Trophoblast cell (in vitro differentiated cells and primary cell): Measurements from ENCODE around the gene TAOK1.
A peak's percentile ranks its signal among the peaks of the same experiment; 100 is the strongest.

Experiments used
- DNase-seq, 2 donors: peaks; one replicate each; pipeline ENCODE4 v3.0.0-alpha.2; 2016
- H2AFZ ChIP-seq: 2 replicates; pipeline ENCODE4 v1.6.1; 2013; ENCODE audit warnings: low read length, moderate library complexity, mild to moderate bottlenecking; ENCODE audit not compliant: insufficient read depth, poor library complexity
- H2AK5ac ChIP-seq: 2 replicates; pipeline ENCODE4 v1.6.1; 2013; ENCODE audit warnings: mild to moderate bottlenecking, low read length
- H2BK120ac ChIP-seq: 2 replicates; pipeline ENCODE4 v1.6.1; 2013; ENCODE audit warnings: low read length, mild to moderate bottlenecking, moderate library complexity; ENCODE audit not compliant: insufficient read depth, poor library complexity
- H2BK12ac ChIP-seq: 2 replicates; pipeline ENCODE4 v1.6.1; 2013; ENCODE audit warnings: mild to moderate bottlenecking, low read length, moderate library complexity
- H2BK5ac ChIP-seq: 2 replicates; pipeline ENCODE4 v1.6.1; 2013; ENCODE audit warnings: low read length, low read depth, moderate library complexity, mild to moderate bottlenecking; ENCODE audit not compliant: poor library complexity
- H3K14ac ChIP-seq: 2 replicates; pipeline ENCODE4 v1.6.1; 2013; ENCODE audit warnings: mild to moderate bottlenecking, low read length
- H3K18ac ChIP-seq: 2 replicates; pipeline ENCODE4 v1.6.1; 2013; ENCODE audit warnings: mild to moderate bottlenecking, low read length
- H3K23ac ChIP-seq: 2 replicates; pipeline ENCODE4 v1.6.1; 2013; ENCODE audit warnings: low read length
- H3K27ac ChIP-seq: 2 replicates; pipeline ENCODE4 v1.5.1; 2013; ENCODE audit warnings: low read depth, mild to moderate bottlenecking, inconsistent platforms, low read length, moderate library complexity
- H3K27me3 ChIP-seq: 2 replicates; pipeline ENCODE4 v1.6.1; 2013; ENCODE audit warnings: inconsistent platforms, mild to moderate bottlenecking, low read length, moderate library complexity; ENCODE audit not compliant: insufficient read depth
- H3K36me3 ChIP-seq, 2 experiments: 1 replicate in 1 of 2; 2 replicates in 1 of 2; pipeline ENCODE4 v1.6.1; 2013; ENCODE audit warnings: low read length in 2 of 2, mild to moderate bottlenecking in 2 of 2, moderate library complexity in 1 of 2; ENCODE audit not compliant: insufficient read depth in 2 of 2, control insufficient read depth in 1 of 2
- H3K4ac ChIP-seq: 2 replicates; pipeline ENCODE4 v1.6.1; 2013; ENCODE audit warnings: low read depth, mild to moderate bottlenecking, low read length, moderate library complexity
- H3K4me1 ChIP-seq, 2 experiments: 1 replicate in 1 of 2; 2 replicates in 1 of 2; pipeline ENCODE4 v1.6.1; 2013; ENCODE audit warnings: low read length in 2 of 2, mild to moderate bottlenecking in 2 of 2, moderate library complexity in 1 of 2; ENCODE audit not compliant: insufficient read depth in 2 of 2, control insufficient read depth in 1 of 2
- H3K4me2 ChIP-seq: 2 replicates; pipeline ENCODE4 v1.6.1; 2013; ENCODE audit warnings: inconsistent platforms, mild to moderate bottlenecking, low read length, moderate library complexity
- H3K4me3 ChIP-seq: 2 replicates; pipeline ENCODE4 v1.5.1; 2013; ENCODE audit warnings: mild to moderate bottlenecking, low read depth, low read length, inconsistent platforms
- H3K79me1 ChIP-seq: one replicate; pipeline ENCODE4 v1.6.1; 2013; ENCODE audit warnings: low read length
- H3K79me2 ChIP-seq: 2 replicates; pipeline ENCODE4 v1.6.1; 2013; ENCODE audit warnings: low read length, mild to moderate bottlenecking; ENCODE audit not compliant: control insufficient read depth, insufficient read depth, poor library complexity
- H3K9ac ChIP-seq: 2 replicates; pipeline ENCODE4 v1.6.1; 2013; ENCODE audit warnings: mild to moderate bottlenecking, low read length
- H3K9me3 ChIP-seq: 2 replicates; pipeline ENCODE4 v1.6.1; 2013; ENCODE audit warnings: low read depth, mild to moderate bottlenecking, control low read depth, inconsistent platforms, low read length; ENCODE audit not compliant: insufficient read depth
- H4K12ac ChIP-seq: 2 replicates; pipeline ENCODE4 v1.6.1; 2013; ENCODE audit warnings: low read depth, mild to moderate bottlenecking, low read length, moderate library complexity
- H4K8ac ChIP-seq: 2 replicates; pipeline ENCODE4 v1.6.1; 2013; ENCODE audit warnings: low read depth, mild to moderate bottlenecking, low read length, moderate library complexity
- H4K91ac ChIP-seq: one replicate; pipeline ENCODE4 v1.6.1; 2013; ENCODE audit warnings: low read depth, mild to moderate bottlenecking, low read length, moderate library complexity
- whole genome bisulfite sequencing: extraction: QIAGEN DNeasy Blood & Tissue Kit; methylation state at CpG from one replicate; pipeline ENCODE4 v1.1.7; 2013; ENCODE audit warnings: missing lambda C conversion rate; ENCODE audit not compliant: insufficient read length, insufficient coverage; ENCODE audit errors: extremely low coverage; 5-methylcytosine and 5-hydroxymethylcytosine counted together

Gene TAOK1

GRCh38 chr17:29449865-29450671, 59.9 kb downstream of the TAOK1 start:
- H3K4me1 ChIP-seq, result no peaks in the 10 kb centered on the region
- H4K8ac ChIP-seq, result no peak overlapping the region

DNA sequence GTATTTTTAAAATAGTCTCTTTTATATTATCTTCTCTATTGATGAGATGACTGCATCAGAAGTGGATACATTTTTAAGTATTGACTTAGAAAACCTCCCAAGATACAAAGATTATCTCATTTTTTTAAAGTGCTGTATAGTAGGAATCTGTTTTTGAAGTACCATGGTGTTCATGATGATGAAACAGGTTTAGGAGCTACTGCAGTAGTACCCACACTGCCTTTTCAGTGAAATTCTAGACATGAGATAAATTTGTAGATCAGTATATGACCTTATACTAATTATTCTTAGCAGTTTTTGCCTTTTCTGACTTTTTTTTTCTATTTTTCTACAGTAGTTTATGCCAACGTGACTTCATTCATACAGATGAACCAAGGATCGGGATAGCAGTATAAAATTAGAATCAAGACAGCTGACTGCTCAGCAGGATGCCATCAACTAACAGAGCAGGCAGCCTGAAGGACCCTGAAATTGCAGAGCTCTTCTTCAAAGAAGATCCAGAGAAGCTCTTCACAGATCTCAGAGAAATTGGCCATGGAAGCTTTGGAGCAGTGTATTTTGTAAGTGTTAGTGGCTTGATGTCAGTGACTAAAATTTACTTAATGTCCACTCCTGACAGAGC, 61.1 kb downstream of the TAOK1 start:
- Histone ChIP-seq H3K9me3 (no peaks in the 10 kb centered on the region), H3K4me1 (no peaks in the 10 kb centered on the region), H2BK12ac (no peak overlapping the region), H3K27me3 (no peaks in the 10 kb centered on the region), H2BK5ac (no peak overlapping the region), H3K4ac (no peak overlapping the region), H3K14ac (no peak overlapping the region), H3K4me2 (no peak overlapping the region), H3K27ac (no peak overlapping the region), H2AK5ac (no peak overlapping the region), H3K23ac (no peak overlapping the region), H2BK120ac (no peak overlapping the region), H2AFZ (no peak overlapping the region), H3K9ac (no peak overlapping the region), H3K4me3 (no peak overlapping the region), H3K18ac (no peak overlapping the region), H3K79me1 (no peaks in the 10 kb centered on the region), H3K36me3 (peaks cover 12 to 16% of the 10 kb centered on the region in 2 experiments), H4K12ac (no peak overlapping the region), H3K79me2 (peaks cover 7% of the 10 kb centered on the region), H4K8ac (no peak overlapping the region), H4K91ac (no peak overlapping the region)
- WGBS, result no CpG with 5 or more reads among the region's 2 CpGs
- DNase-seq, result peak in 1 of 2 donors; percentile 23

More at GRCh38 chr17:29449865-29450671, 59.9 kb downstream of the TAOK1 start:
- no peaks in the 10 kb centered on the region for H3K9me3 ChIP-seq
- DNase-seq, result peak; percentile 33 to 80
- H3K18ac ChIP-seq, result no peak overlapping the region
- H4K91ac ChIP-seq, result no peak overlapping the region
- no peak overlapping the region for H3K4me3 ChIP-seq
- H3K79me1 ChIP-seq, result no peaks in the 10 kb centered on the region
- peak overlapping the region; percentile 62 for H3K4ac ChIP-seq
- H3K79me2 ChIP-seq, result peaks cover 7% of the 10 kb centered on the region
- H2BK120ac ChIP-seq, result no peak overlapping the region
- no peak overlapping the region for H4K12ac ChIP-seq
- H3K9ac ChIP-seq, result no peak overlapping the region
- no peaks in the 10 kb centered on the region for H3K27me3 ChIP-seq
- H3K4me2 ChIP-seq, result no peak overlapping the region
- H3K14ac ChIP-seq, result no peak overlapping the region
- no peak overlapping the region for H2AFZ ChIP-seq
- H2AK5ac ChIP-seq, result no peak overlapping the region
- H3K23ac ChIP-seq, result no peak overlapping the region
- H3K27ac ChIP-seq, result no peak overlapping the region
- no peak overlapping the region for H2BK5ac ChIP-seq
- no peak overlapping the region for H2BK12ac ChIP-seq
- no CpG with 5 or more reads among the region's 5 CpGs for WGBS
- H3K36me3 ChIP-seq, result peaks cover 12 to 16% of the 10 kb centered on the region in 2 experiments

- Histone ChIP-seq H3K27me3 (no peaks in the 10 kb centered on the region), H4K8ac (no peak overlapping the region), H3K79me1 (no peaks in the 10 kb centered on the region), H3K14ac (no peak overlapping the region), H3K18ac (no peak overlapping the region), H3K27ac (no peak overlapping the region), H3K4me1 (no peaks in the 10 kb centered on the region), H2AFZ (no peak overlapping the region), H3K36me3 (peaks cover 8% of the 10 kb centered on the region in 2 experiments), H3K4me3 (no peak overlapping the region), H3K4me2 (no peak overlapping the region), H2BK5ac (no peak overlapping the region), H2BK120ac (no peak overlapping the region), H3K23ac (no peak overlapping the region), H3K79me2 (no peaks in the 10 kb centered on the region), H4K91ac (no peak overlapping the region), H2BK12ac (no peak overlapping the region), H3K9me3 (no peaks in the 10 kb centered on the region), H3K9ac (no peak overlapping the region), H2AK5ac (no peak overlapping the region), H4K12ac (no peak overlapping the region), H3K4ac (no peak overlapping the region)
- no peak for DNase-seq
- WGBS, result no CpG with 5 or more reads among the region's 4 CpGs
These were observed 67.9 kb downstream of the TAOK1 start for GRCh38 chr17:29458066-29458465.

DNA sequence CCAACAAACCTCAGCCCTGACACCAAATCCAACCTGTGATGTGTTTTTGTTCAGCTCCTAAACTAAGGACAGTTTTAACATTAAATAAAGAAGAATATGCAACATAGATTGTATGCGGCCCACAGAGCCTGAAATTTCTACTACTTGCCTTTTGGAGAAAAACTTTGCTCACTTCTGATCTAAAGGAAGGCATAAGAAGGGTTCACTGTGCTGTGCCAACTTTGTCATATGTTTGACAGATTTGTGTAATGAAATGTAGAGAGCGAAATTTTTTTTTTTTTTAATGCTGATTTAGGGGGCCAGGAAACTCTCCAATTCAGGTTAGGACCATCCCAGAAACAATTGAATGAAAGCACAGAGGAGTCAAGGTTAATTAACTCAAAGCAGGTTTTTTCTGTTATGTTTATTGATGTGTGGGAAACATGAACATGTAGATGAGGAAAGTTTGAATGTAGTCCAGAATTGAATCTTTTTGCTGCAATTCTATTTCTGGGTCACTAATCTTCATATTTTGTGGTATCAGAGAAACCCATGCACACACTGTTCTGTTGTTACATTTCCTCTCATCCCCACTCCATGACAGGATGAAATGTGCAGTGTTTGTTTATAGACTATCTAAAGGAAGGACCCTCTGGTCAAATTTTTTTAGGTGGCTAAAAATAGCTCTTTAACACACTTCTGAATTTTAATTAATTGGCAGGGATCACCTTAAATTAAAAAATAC, 71.5 kb downstream of the TAOK1 start:
- no peaks in the 10 kb centered on the region for H3K79me1 ChIP-seq
- DNase-seq, result no peak
- H3K4me3 ChIP-seq, result no peak overlapping the region
- no peak overlapping the region for H3K18ac ChIP-seq
- no peak overlapping the region for H4K8ac ChIP-seq
- no peak overlapping the region for H4K12ac ChIP-seq
- H3K27ac ChIP-seq, result no peak overlapping the region
- no peaks in the 10 kb centered on the region for H3K4me1 ChIP-seq
- H3K23ac ChIP-seq, result no peak overlapping the region
- H3K4me2 ChIP-seq, result no peak overlapping the region
- peaks cover 5 to 8% of the 10 kb centered on the region in 2 experiments for H3K36me3 ChIP-seq
- no CpG with 5 or more reads among the region's 2 CpGs for WGBS
- no peak overlapping the region for H2AFZ ChIP-seq
- no peaks in the 10 kb centered on the region for H3K9me3 ChIP-seq
- no peak overlapping the region for H2AK5ac ChIP-seq
- H2BK5ac ChIP-seq, result no peak overlapping the region
- no peak overlapping the region for H3K14ac ChIP-seq
- no peak overlapping the region for H4K91ac ChIP-seq
- H3K79me2 ChIP-seq, result no peaks in the 10 kb centered on the region
- no peak overlapping the region for H3K4ac ChIP-seq
- no peak overlapping the region for H3K9ac ChIP-seq
- no peaks in the 10 kb centered on the region for H3K27me3 ChIP-seq
- no peak overlapping the region for H2BK12ac ChIP-seq
- no peak overlapping the region for H2BK120ac ChIP-seq
